Fibroblast of villous mesenchyme (primary cell): ENCODE data around the gene LGR6. TPM values are rescaled to one million over a fixed set of nuclear protein-coding genes. Genes with fewer than 3 reads are reported as not detected.

Experiments
- DNase-seq: peaks from one replicate; pipeline ENCODE4 v3.0.0-alpha.2; 2010; ENCODE audit warnings: low read depth
- H3K4me3 ChIP-seq: 2 replicates; pipeline ENCODE4 v1.5.1; 2011; ENCODE audit warnings: low read depth, mild to moderate bottlenecking, low read length
- CTCF ChIP-seq: IDR thresholded peaks from 2 replicates; pipeline ENCODE4 v1.5.1; 2012; ENCODE audit warnings: low read depth, mild to moderate bottlenecking, low read length; ENCODE audit not compliant: insufficient read depth
- total RNA-seq: library from RNA; depleted of rRNA; stranded (reverse); fragments of >200 nt; gene quantifications from 2 replicates; pipeline ENCODE4 v1.2.3, GENCODE V29; 2012

The LGR6 gene
- total RNA-seq, 1 donor, result not detected

DNA sequence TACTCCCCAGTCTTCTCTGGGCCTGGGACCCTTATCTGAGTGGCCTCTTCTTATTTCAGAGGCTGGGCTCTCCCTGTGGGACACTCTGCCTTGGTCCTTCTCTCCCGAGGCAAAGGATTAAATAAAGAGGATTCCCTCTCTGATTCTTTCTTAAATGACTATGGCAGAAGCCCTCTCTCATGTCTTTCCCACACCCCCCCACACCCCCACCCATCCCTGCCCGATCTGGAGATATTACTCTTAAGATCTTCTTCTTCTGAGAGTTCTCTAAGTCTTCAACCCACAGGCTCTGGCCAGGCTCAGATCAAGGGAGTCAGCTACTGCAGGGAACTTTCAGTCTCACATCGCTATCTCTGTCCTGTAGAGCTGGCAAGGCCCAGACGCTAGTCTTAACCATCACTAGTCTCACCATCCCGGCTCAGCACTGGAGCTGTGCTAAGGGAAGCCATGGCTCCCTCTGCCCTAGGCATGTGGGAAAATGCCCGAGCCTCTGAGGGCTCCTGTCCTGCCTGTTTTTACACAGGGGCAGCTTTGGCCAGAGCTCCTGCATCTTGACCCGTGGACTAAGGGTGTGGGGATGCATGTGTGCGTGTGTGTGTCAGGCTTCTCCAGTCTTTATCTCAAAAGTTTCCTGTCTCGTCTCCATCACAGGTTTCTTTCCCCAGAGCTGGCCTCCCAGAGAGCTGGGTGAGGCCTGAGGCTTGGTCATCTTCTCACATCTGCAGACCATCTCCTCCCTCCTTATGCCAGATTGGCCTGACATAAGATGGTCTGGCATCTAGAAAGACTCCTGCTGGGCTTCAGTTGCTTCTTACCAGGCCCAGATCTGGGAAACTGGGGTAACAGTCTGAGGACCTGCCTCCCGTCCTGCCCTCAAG is 36.7 kb downstream of the LGR6 start:
- TF ChIP-seq CTCF, result no peak
- no peak for DNase-seq
- no peak overlapping the region for H3K4me3 ChIP-seq

GRCh38 chr1:202230939-202231645 is 37.5 kb downstream of the LGR6 start:
- DNase-seq, result no peak
- no peak overlapping the region for H3K4me3 ChIP-seq
- no peak for TF ChIP-seq CTCF

DNA sequence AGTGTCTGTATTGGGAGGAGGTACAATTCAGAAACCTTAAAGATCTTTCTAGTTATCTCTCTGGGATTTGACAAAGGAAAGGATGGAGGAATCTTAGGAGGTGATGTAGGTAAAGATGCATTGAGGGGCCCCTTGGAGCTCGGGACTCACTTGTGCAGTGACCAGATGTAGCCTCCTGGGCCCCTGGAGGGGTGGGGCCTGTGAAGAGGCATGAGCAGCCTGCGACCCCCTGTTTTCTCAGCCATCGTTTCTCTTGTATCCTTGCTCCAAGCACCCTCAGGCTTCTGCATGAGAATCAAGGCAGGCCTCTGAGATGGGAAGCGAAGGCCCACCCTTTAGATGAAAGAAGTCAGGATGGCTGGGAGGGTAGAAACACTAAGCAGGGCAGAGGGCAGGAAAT is 39.6 kb downstream of the LGR6 start:
- DNase-seq, result no peak
- TF ChIP-seq CTCF, result no peak
- no peak overlapping the region for H3K4me3 ChIP-seq

DNA sequence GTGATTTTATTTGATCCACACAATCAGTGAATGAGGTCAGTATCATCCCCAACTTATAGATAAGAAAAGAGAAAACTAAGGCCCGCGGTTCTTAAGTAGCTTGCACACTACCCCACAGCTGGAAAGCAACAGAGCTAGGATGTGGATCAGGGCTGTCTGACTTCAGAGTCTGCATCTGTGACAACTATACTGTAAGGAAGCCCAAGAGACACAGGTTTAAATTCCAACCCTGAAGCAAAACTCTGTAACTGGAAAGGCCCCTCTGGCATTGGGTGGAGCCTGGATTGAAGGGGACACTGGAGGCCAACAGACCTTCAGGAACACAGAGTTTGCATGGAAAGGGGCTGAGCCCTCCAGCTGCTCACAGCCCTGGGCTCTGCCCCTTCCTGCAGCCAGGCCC is 40.2 kb downstream of the LGR6 start:
- no peak for DNase-seq
- TF ChIP-seq CTCF, result no peak
- no peak overlapping the region for H3K4me3 ChIP-seq

GRCh38 chr1:202234331-202235002 is 40.9 kb downstream of the LGR6 start:
- no peak for TF ChIP-seq CTCF
- no peak overlapping the region for H3K4me3 ChIP-seq
- DNase-seq, result peak; percentile 50

DNA sequence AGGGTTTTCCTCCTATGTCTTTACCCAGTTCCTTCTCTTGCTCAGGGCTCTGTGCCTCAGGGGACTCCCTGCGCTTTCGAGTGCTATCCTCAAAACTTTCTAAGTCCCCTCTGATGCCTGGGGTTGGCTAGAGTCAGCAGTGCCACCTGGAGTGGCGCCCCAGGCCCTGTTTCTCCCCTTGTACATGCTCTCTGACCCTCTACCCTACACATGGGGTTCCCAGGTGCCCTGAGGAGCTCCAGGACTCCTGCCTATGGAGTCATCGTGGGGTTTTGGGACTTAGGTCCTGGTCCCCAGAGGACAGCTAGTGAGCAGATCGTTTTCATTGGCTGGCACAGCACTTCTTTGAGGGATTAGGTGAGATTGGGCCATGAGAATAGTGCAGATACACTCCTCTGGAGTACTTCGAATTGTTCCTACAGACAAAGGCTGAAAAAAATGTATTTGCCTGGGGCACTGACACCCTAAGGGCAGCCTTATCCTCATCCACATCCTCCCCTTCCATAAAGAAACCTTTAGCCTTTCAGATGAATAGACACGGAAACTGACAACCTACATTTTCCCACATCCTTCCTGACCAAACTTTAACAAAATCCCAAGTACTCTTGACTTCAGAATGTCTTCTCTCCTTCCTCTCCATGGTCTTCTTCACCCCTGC is 41.5 kb downstream of the LGR6 start:
- TF ChIP-seq CTCF, result no peak
- DNase-seq, result no peak
- H3K4me3 ChIP-seq, result no peak overlapping the region
